ENCODE results near the gene PLB1. TPM values are rescaled to one million over a fixed set of nuclear protein-coding genes. Genes with fewer than 3 reads are reported as not detected.

PLB1 gene
- total RNA-seq, 2 experiments from 2014 or later: 0.64 to 0.85 TPM

GRCh38 chr2:28652217-28652616 lies 156.4 kb downstream of the PLB1 start:
- CTCF ChIA-PET: no interaction called here
- Mint-ChIP-seq H3K4me1 (ENCODE audit: low read depth) (peaks cover 42% of the 10 kb centered on the region), H3K9me3 (no peaks in the 10 kb centered on the region), H3K27me3 (no peaks in the 10 kb centered on the region), H3K36me3 (no peaks in the 10 kb centered on the region), H3K27ac (no peak overlapping the region), H3K4me3 (no peak overlapping the region)
- POLR2A ChIA-PET: no interaction called here
- no peak for DNase-seq
- intact Hi-C loops (cut with micrococcal nuclease): no loop called here

DNA sequence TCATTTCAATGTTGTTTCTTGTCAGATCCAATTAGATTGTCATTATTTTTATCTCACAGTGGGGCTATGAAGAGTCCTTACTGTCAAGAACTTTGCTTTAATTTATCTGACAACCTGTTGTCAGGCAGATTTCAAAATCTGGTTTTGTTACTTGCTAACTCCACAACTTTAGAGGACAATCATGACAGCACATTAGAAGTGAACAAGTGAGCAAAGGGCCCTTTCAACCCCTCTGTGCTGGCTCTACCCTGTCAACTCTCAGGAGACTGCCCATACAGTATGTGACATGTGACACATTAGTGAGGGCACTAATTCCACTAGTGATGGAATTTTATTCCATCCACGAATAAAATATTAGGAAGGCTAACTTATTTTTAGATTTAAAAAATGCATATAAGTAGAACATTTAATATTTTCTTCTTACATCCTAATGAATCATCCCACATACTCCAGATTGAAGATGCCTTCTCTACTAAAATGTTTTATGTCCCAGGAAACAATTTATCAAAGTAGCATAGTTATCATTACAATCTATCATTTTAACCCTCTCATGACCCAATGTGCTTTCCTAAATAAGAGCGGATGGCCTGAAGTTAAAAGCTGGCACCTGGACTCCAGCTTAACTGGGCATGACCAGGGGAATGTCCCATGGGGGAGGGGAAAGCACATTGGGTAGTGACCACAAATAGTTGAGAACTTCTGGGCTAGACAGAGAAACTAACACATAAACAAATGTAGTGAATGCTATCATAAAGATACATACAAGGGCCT lies 158.2 kb downstream of the PLB1 start:
- H3K27ac Mint-ChIP-seq: no peak overlapping the region
- H3K36me3 Mint-ChIP-seq: no peaks in the 10 kb centered on the region
- H3K4me3 Mint-ChIP-seq: no peak overlapping the region
- peaks cover 32% of the 10 kb centered on the region for H3K4me1 Mint-ChIP-seq (ENCODE audit: low read depth)
- peaks cover under 1% of the 10 kb centered on the region for H3K9me3 Mint-ChIP-seq
- intact Hi-C loops (cut with micrococcal nuclease): no loop called here
- POLR2A ChIA-PET: no interaction called here
- DNase-seq: no peak
- H3K27me3 Mint-ChIP-seq: no peaks in the 10 kb centered on the region
- CTCF ChIA-PET: interaction anchor here (0.6 to 1.0 kb wide), 2 partner anchors 10 to 60 kb away, joined by 3 to 4 read pairs; no protein-coding TSS in a partner anchor

DNA sequence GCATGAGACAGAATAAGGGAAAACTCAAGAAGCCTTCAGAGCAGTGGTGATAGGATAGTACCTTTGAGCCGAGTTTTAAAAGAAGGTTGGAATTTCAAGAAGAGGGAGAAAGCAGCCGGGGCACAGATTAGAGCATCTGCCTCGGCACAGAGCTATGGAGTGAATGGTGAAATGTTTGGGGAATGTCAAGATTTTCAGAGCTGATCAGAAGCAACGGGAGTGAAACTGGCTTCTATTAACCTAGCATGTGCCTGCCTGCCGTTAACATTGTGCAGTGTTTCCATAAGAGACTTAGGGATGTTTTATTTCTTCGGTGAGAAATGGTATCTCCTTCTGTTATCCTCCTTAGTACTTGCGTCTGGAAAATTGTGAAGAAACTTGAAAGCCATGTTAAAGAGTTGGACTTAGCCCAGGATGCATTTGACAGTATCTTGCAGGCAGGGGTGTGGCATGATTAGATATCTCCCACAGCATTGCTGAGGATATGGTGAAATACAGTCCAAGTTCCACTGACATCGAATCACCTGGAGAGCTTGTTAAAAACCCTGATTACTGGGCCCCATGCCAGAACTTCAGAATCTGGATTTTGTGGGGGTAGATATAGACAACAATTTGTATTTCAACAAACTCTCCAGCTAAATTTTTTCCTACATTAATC lies 158.9 kb downstream of the PLB1 start:
- Mint-ChIP-seq H3K4me1 (ENCODE audit: low read depth) (peaks cover 25% of the 10 kb centered on the region), H3K27me3 (no peaks in the 10 kb centered on the region), H3K27ac (no peak overlapping the region), H3K4me3 (no peak overlapping the region), H3K36me3 (no peaks in the 10 kb centered on the region), H3K9me3 (peaks cover 2% of the 10 kb centered on the region)
- ChIA-PET CTCF (interaction anchor here (0.7 to 1.2 kb wide), 2 partner anchors 60 to 95 kb away, joined by 3 read pairs; no protein-coding TSS in a partner anchor), POLR2A (no interaction called here)
- intact Hi-C loops (cut with micrococcal nuclease): no loop called here
- no peak for DNase-seq

- no peaks in the 10 kb centered on the region for H3K36me3 Mint-ChIP-seq
- ChIA-PET POLR2A (interaction anchor here (0.9 kb wide), 1 partner anchor 73 kb away, joined by 4 read pairs; no protein-coding TSS in a partner anchor), CTCF (no interaction called here)
- H3K4me1 Mint-ChIP-seq (ENCODE audit: low read depth): peaks cover 19% of the 10 kb centered on the region
- H3K4me3 Mint-ChIP-seq: no peak overlapping the region
- H3K27me3 Mint-ChIP-seq: no peaks in the 10 kb centered on the region
- DNase-seq: peak; percentile 46
- peaks cover 2% of the 10 kb centered on the region for H3K9me3 Mint-ChIP-seq
- no peak overlapping the region for H3K27ac Mint-ChIP-seq
- intact Hi-C loops (cut with micrococcal nuclease): loop anchor here (2.0 kb wide), 1 partner anchor 62 kb away; no protein-coding TSS in a partner anchor
These were observed 161.2 kb downstream of the PLB1 start for GRCh38 chr2:28656937-28657615.

- H3K27ac Mint-ChIP-seq: no peak overlapping the region
- intact Hi-C loops (cut with micrococcal nuclease): no loop called here
- peaks cover 2% of the 10 kb centered on the region for H3K9me3 Mint-ChIP-seq
- POLR2A ChIA-PET: no interaction called here
- CTCF ChIA-PET: no interaction called here
- H3K4me3 Mint-ChIP-seq: no peak overlapping the region
- DNase-seq: no peak
- H3K27me3 Mint-ChIP-seq: no peaks in the 10 kb centered on the region
- no peaks in the 10 kb centered on the region for H3K36me3 Mint-ChIP-seq
- H3K4me1 Mint-ChIP-seq (ENCODE audit: low read depth): peaks cover 19% of the 10 kb centered on the region
These were observed 162.5 kb downstream of the PLB1 start for GRCh38 chr2:28658369-28658768.

- Mint-ChIP-seq H3K4me1 (ENCODE audit: low read depth) (peaks cover 19% of the 10 kb centered on the region), H3K36me3 (no peaks in the 10 kb centered on the region), H3K27me3 (no peaks in the 10 kb centered on the region), H3K9me3 (peaks cover 2% of the 10 kb centered on the region), H3K4me3 (no peak overlapping the region), H3K27ac (no peak overlapping the region)
- no peak for DNase-seq
- POLR2A ChIA-PET: no interaction called here
- intact Hi-C loops (cut with micrococcal nuclease): no loop called here
- CTCF ChIA-PET: no interaction called here
These were observed 163.3 kb downstream of the PLB1 start for GRCh38 chr2:28659127-28659526.

DNA sequence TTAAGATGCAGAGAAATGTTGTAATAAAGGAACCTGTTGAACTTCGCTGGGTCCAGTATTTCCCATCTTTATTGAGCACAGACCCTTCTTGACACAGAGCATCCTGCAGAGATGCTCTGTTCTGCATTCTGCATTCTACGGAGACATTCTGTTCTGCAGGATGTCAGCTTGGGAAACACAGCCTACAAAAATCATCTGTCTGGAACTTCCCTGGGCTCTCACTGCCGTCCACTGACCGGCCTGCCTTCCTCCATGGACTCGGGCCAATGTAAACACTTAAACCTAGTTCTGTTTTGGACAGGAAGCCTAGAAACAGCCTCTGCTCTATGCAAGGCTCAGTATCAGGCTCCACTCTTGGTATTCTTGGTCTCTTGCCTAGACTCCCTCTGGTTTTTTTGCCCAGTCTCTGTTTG lies 165.7 kb downstream of the PLB1 start:
- ChIA-PET CTCF (no interaction called here), POLR2A (no interaction called here)
- Mint-ChIP-seq H3K4me1 (ENCODE audit: low read depth) (peaks cover 13% of the 10 kb centered on the region), H3K9me3 (peaks cover 2% of the 10 kb centered on the region), H3K27ac (no peak overlapping the region), H3K4me3 (no peak overlapping the region), H3K27me3 (no peaks in the 10 kb centered on the region), H3K36me3 (no peaks in the 10 kb centered on the region)
- no peak for DNase-seq
- intact Hi-C loops (cut with micrococcal nuclease): no loop called here

GRCh38 chr2:28662044-28662443 lies 166.2 kb downstream of the PLB1 start:
- peaks cover 2% of the 10 kb centered on the region for H3K9me3 Mint-ChIP-seq
- H3K27me3 Mint-ChIP-seq: no peaks in the 10 kb centered on the region
- H3K4me3 Mint-ChIP-seq: no peak overlapping the region
- intact Hi-C loops (cut with micrococcal nuclease): no loop called here
- POLR2A ChIA-PET: no interaction called here
- peaks cover 9% of the 10 kb centered on the region for H3K4me1 Mint-ChIP-seq (ENCODE audit: low read depth)
- CTCF ChIA-PET: interaction anchor here (0.7 kb wide), 1 partner anchor 122 kb away, joined by 3 read pairs; no protein-coding TSS in a partner anchor
- no peak for DNase-seq
- H3K27ac Mint-ChIP-seq: no peak overlapping the region
- H3K36me3 Mint-ChIP-seq: no peaks in the 10 kb centered on the region

GRCh38 chr2:28662468-28663181 lies 166.8 kb downstream of the PLB1 start:
- ChIA-PET CTCF (interaction anchor here (0.7 to 1.6 kb wide), 2 partner anchors 68 to 122 kb away, joined by 3 to 11 read pairs; no protein-coding TSS in a partner anchor), POLR2A (no interaction called here)
- Mint-ChIP-seq H3K9me3 (peaks cover 2% of the 10 kb centered on the region), H3K27ac (no peak overlapping the region), H3K4me3 (no peak overlapping the region), H3K27me3 (no peaks in the 10 kb centered on the region), H3K4me1 (ENCODE audit: low read depth) (peaks cover 3% of the 10 kb centered on the region), H3K36me3 (no peaks in the 10 kb centered on the region)
- DNase-seq: no peak
- intact Hi-C loops (cut with micrococcal nuclease): no loop called here

DNA sequence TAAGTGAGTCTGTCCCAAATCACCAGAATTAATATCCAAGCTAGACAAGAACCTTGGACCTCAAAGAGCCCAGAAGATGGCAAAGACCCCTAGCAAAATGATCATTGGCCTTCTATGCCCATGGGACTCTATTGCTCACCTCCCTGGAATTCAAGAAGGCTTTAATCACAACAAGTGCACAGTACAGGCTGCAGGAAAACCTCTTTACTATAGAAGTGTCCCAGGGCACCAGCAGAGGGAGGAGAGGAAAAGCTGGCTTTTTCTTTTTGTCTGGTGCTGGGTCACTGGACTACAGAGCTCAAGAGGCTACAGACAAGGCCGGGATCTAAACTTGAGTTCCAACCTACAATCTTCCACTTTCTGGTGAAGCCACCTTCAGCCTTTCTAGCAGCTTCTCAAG lies 167.5 kb downstream of the PLB1 start:
- Mint-ChIP-seq H3K36me3 (no peaks in the 10 kb centered on the region), H3K27me3 (no peaks in the 10 kb centered on the region), H3K4me3 (no peak overlapping the region), H3K27ac (no peak overlapping the region), H3K4me1 (ENCODE audit: low read depth) (peaks cover 2% of the 10 kb centered on the region), H3K9me3 (peaks cover 2% of the 10 kb centered on the region)
- CTCF ChIA-PET: interaction anchor here (1.6 kb wide), 1 partner anchor 68 kb away, joined by 11 read pairs; no protein-coding TSS in a partner anchor
- DNase-seq: no peak
- POLR2A ChIA-PET: no interaction called here
- intact Hi-C loops (cut with micrococcal nuclease): no loop called here

GRCh38 chr2:28664120-28664842 lies 168.4 kb downstream of the PLB1 start:
- CTCF ChIA-PET: interaction anchor here (0.5 to 1.7 kb wide), 3 partner anchors 11 to 69 kb away, joined by 4 to 11 read pairs (median 9); no protein-coding TSS in a partner anchor
- Mint-ChIP-seq H3K4me1 (ENCODE audit: low read depth) (peaks cover 2% of the 10 kb centered on the region), H3K4me3 (no peak overlapping the region), H3K36me3 (no peaks in the 10 kb centered on the region), H3K27ac (no peak overlapping the region), H3K9me3 (no peaks in the 10 kb centered on the region), H3K27me3 (no peaks in the 10 kb centered on the region)
- DNase-seq: no peak
- intact Hi-C loops (cut with micrococcal nuclease): no loop called here
- POLR2A ChIA-PET: no interaction called here
